PC-3 (cell line): Measurements from ENCODE around the gene DIP2C.

Experiments used
- EZH2 ChIP-seq: fragments of 300-600 bp; sonication (generic); IDR thresholded peaks from one replicate; pipeline ENCODE4 v1.6.1; 2017; ENCODE audit warnings: antibody characterized with exemption, mild to moderate bottlenecking, low read length; ENCODE audit not compliant: unreplicated experiment
- EZH2phosphoT487 ChIP-seq: fragments of 300-600 bp; sonication (generic); IDR thresholded peaks from 2 replicates; pipeline ENCODE4 v1.6.1; 2018; ENCODE audit warnings: mild to moderate bottlenecking, antibody characterized with exemption, low read length, borderline replicate concordance
- TF ChIP-seq, protein P1 (sequence below): fragments of 300-600 bp; sonication (generic); conservative IDR thresholded peaks from 2 replicates; pipeline ENCODE4 v1.5.1; 2017; ENCODE audit warnings: antibody characterized with exemption, low read depth, mild to moderate bottlenecking, low read length

GRCh38 chr10:667096-667495 lies 22.4 kb downstream of the DIP2C start:
- TF ChIP-seq, protein P1, sequence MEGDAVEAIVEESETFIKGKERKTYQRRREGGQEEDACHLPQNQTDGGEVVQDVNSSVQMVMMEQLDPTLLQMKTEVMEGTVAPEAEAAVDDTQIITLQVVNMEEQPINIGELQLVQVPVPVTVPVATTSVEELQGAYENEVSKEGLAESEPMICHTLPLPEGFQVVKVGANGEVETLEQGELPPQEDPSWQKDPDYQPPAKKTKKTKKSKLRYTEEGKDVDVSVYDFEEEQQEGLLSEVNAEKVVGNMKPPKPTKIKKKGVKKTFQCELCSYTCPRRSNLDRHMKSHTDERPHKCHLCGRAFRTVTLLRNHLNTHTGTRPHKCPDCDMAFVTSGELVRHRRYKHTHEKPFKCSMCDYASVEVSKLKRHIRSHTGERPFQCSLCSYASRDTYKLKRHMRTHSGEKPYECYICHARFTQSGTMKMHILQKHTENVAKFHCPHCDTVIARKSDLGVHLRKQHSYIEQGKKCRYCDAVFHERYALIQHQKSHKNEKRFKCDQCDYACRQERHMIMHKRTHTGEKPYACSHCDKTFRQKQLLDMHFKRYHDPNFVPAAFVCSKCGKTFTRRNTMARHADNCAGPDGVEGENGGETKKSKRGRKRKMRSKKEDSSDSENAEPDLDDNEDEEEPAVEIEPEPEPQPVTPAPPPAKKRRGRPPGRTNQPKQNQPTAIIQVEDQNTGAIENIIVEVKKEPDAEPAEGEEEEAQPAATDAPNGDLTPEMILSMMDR, result no peak
- TF ChIP-seq EZH2phosphoT487 (no peak), EZH2 (no peak)
